B cell (primary cell): ENCODE results near the gene CDK6. TPM values are rescaled to one million over a fixed set of nuclear protein-coding genes. Genes with fewer than 3 reads are reported as not detected.

ENCODE experiments used
- ATAC-seq: fragments of 200-7000 bp; cut with Tn5 transposase; one replicate; pipeline ENCODE4 v1.10.0; 2021; ENCODE audit warnings: low read depth, mild to moderate bottlenecking, moderate number of reproducible peaks, moderate library complexity
- CTCF ChIA-PET: fragments of 350-600 bp; sonication (Branson Sonifier 250); formaldehyde crosslinking; loops from one replicate; lab custom pipeline; 2021; ENCODE audit warnings: antibody characterized with exemption, inconsistent platforms; lab: Charles Lee
- POLR2A ChIA-PET: fragments of 350-600 bp; sonication (Branson Sonifier 250); formaldehyde crosslinking; loops from one replicate; lab custom pipeline; 2021; ENCODE audit warnings: antibody characterized with exemption; lab: Charles Lee
- DNase-seq: peaks from one replicate; pipeline ENCODE4 v3.0.0; 2013
- H2AFZ ChIP-seq: 2 replicates; pipeline ENCODE4 v1.6.1; 2012; ENCODE audit warnings: mild to moderate bottlenecking, low read depth, low read length; ENCODE audit not compliant: insufficient read depth, poor library complexity, severe bottlenecking
- H3K27ac ChIP-seq, 2 donors: 1 replicate in 1 of 2; 2 replicates in 1 of 2; pipeline ENCODE4 v1.5.1; 2012 to 2013; ENCODE audit warnings: low read length in 2 of 2, mild to moderate bottlenecking in 2 of 2, moderate library complexity in 1 of 2
- H3K27me3 ChIP-seq, 4 experiments: fragments of 200-600 bp in 1 of 4; sonication (generic) in 1 of 4; replicated peaks in 1 of 4; 1 replicate in 2 of 4; 2 replicates in 2 of 4; pipeline versions ENCODE4 v1.6.1 to v1.7.0; 2013 to 2016; ENCODE audit warnings: low read length in 3 of 4, mild to moderate bottlenecking in 2 of 4, mixed read lengths in 1 of 4, moderate library complexity in 1 of 4; ENCODE audit not compliant: insufficient read depth in 4 of 4, control insufficient read depth in 3 of 4; ENCODE audit errors: control extremely low read depth in 1 of 4
- H3K36me3 ChIP-seq, 2 experiments: replicated peaks in 1 of 2; 1 replicate in 1 of 2; 2 replicates in 1 of 2; pipeline versions ENCODE4 v1.6.1 to v1.7.1; 2013; ENCODE audit warnings: low read length in 1 of 2; ENCODE audit not compliant: insufficient read depth in 2 of 2, control insufficient read depth in 1 of 2; ENCODE audit errors: control extremely low read depth in 1 of 2, extremely low read depth in 1 of 2
- H3K4me1 ChIP-seq, 2 donors: fragments of 200-600 bp in 1 of 2; sonication (generic) in 1 of 2; 1 replicate in 1 of 2; 2 replicates in 1 of 2; pipeline versions ENCODE4 v1.5.1 to v1.6.1; 2013 to 2017; ENCODE audit warnings: low read length in 2 of 2; ENCODE audit not compliant: control insufficient read depth in 2 of 2, insufficient read depth in 2 of 2
- H3K4me2 ChIP-seq: replicated peaks from 2 replicates; pipeline ENCODE3; 2012; ENCODE audit warnings: mild to moderate bottlenecking, low read depth, low read length; ENCODE audit not compliant: poor library complexity, severe bottlenecking
- H3K4me3 ChIP-seq, 5 experiments: fragments of 200-600 bp in 1 of 5; sonication (generic) in 1 of 5; 1 replicate in 3 of 5; 2 replicates in 2 of 5; pipeline versions ENCODE4 v1.5.1 to v1.7.0; 2011 to 2016; ENCODE audit warnings: low read length in 4 of 5, mild to moderate bottlenecking in 4 of 5, low read depth in 2 of 5, control low read depth in 1 of 5, moderate library complexity in 1 of 5; ENCODE audit not compliant: insufficient read depth in 1 of 5; ENCODE audit errors: control extremely low read depth in 1 of 5, extremely low read depth in 1 of 5
- H3K79me2 ChIP-seq: fragments of 200-600 bp; sonication (generic); one replicate; pipeline ENCODE4 v1.6.0; 2016; ENCODE audit warnings: low read length; ENCODE audit not compliant: control insufficient read depth, insufficient read depth
- H3K9ac ChIP-seq: fragments of 200-600 bp; sonication (generic); 2 replicates; pipeline ENCODE4 v1.6.1; 2017; ENCODE audit warnings: mild to moderate bottlenecking, low read length, moderate library complexity
- H3K9me3 ChIP-seq, 3 donors: one replicate each; pipeline versions ENCODE4 v1.6.1 to v1.7.1; 2013; ENCODE audit warnings: low read length in 2 of 3; ENCODE audit not compliant: control insufficient read depth in 2 of 3, insufficient read depth in 1 of 3; ENCODE audit errors: control extremely low read depth in 1 of 3
- H4K20me1 ChIP-seq: 2 replicates; pipeline ENCODE4 v1.6.0; 2012; ENCODE audit warnings: mild to moderate bottlenecking, low read length; ENCODE audit not compliant: insufficient read depth, control insufficient read depth, poor library complexity, severe bottlenecking
- H3K27ac Mint-ChIP-seq: one replicate; pipeline ENCODE4 v1.8.0; 2021; ENCODE audit warnings: mixed read lengths
- H3K27me3 Mint-ChIP-seq: one replicate; pipeline ENCODE4 v1.8.0; 2021; ENCODE audit warnings: mixed read lengths
- H3K4me1 Mint-ChIP-seq: one replicate; pipeline ENCODE4 v1.8.0; 2021; ENCODE audit warnings: mixed read lengths
- H3K4me3 Mint-ChIP-seq: one replicate; pipeline ENCODE4 v1.8.0; 2021; ENCODE audit warnings: mixed read lengths
- H3K9me3 Mint-ChIP-seq: one replicate; pipeline ENCODE4 v1.8.0; 2022; ENCODE audit warnings: mixed read lengths; ENCODE audit not compliant: insufficient read depth
- EZH2 ChIP-seq: IDR thresholded peaks from 2 replicates; pipeline ENCODE4 v1.6.1; 2012; ENCODE audit warnings: borderline replicate concordance, low read depth, mild to moderate bottlenecking, moderate library complexity, low read length; ENCODE audit not compliant: insufficient read depth, poor library complexity, severe bottlenecking
- WGBS: methylation state at CpG from one replicate; pipeline ENCODE4 v1.1.5; 2013; ENCODE audit warnings: missing lambda C conversion rate; ENCODE audit not compliant: insufficient coverage; 5-methylcytosine and 5-hydroxymethylcytosine counted together
- intact Hi-C: fragments of 100-400 bp; cut with micrococcal nuclease; formaldehyde crosslinking; loops from one replicate; pipeline ENCODE4 v1.10.0; 2022
- polyA plus RNA-seq: library from polyadenylated mRNA; depleted of rRNA; stranded (reverse); fragments of >200 nt; gene quantifications from 2 replicates; pipeline ENCODE4 v1.2.3, GENCODE V29; 2012
- total RNA-seq, 2 donors: library from RNA; stranded (reverse); fragments of 120-200 nt in 1 of 2; gene quantifications; 1 replicate in 1 of 2; 2 replicates in 1 of 2; pipeline versions ENCODE4 v1.2.3 to v1.2.4, GENCODE V29; 2013 to 2022
- TF ChIP-seq, protein P1 (sequence below): fragments of 200-600 bp; IDR thresholded peaks from one replicate; pipeline ENCODE4 v1.8.0; 2022; ENCODE audit warnings: antibody characterized with exemption, mild to moderate bottlenecking

The CDK6 gene
- total and polyA plus RNA-seq, 2 donors (not counting 1 experiment from before 2014, with no cell fraction given), result 3.0 to 14.6 TPM

DNA sequence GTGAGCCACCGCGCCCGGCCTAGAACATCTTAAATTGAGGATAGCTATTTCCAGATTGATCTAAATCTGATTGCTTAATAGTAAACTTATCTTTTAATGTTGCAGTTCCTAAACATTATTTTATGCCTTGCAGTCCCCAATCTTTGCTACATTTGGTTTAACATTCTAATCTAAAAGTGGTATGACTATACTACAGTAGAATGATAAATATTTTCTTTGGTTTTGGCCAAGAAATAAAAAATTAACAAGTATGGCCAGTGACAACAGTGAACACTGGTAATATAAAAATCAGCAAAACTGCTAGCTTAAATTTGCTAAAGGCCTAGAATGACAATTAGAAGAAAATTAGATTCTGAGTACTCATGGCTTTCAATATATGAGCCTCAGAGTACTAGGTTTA, 73.5 kb downstream of the CDK6 start:
- no peak for DNase-seq
- Histone ChIP-seq H2AFZ (no peak overlapping the region), H3K79me2 (peaks cover 14% of the 10 kb centered on the region), H4K20me1 (no peaks in the 10 kb centered on the region), H3K27ac (no peak overlapping the region), H3K9me3 (no peaks in the 10 kb centered on the region), H3K27me3 (no peaks in the 10 kb centered on the region), H3K9ac (no peak overlapping the region), H3K4me3 (no peak overlapping the region), H3K4me2 (no peak overlapping the region), H3K4me1 (no peaks in the 10 kb centered on the region), H3K36me3 (peaks cover 0 to 1% of the 10 kb centered on the region in 2 experiments)
- H3K4me3 Mint-ChIP-seq, result no peak overlapping the region
- H3K9me3 Mint-ChIP-seq, result no peaks in the 10 kb centered on the region
- no peak for ATAC-seq
- no CpG with 5 or more reads among the region's 3 CpGs for WGBS
- intact Hi-C loops, result no loop called here
- H3K27me3 Mint-ChIP-seq, result no peaks in the 10 kb centered on the region
- no peak overlapping the region for H3K27ac Mint-ChIP-seq
- H3K4me1 Mint-ChIP-seq, result peaks cover 8% of the 10 kb centered on the region
- ChIA-PET POLR2A (no interaction called here), CTCF (no interaction called here)
- TF ChIP-seq, protein P1, sequence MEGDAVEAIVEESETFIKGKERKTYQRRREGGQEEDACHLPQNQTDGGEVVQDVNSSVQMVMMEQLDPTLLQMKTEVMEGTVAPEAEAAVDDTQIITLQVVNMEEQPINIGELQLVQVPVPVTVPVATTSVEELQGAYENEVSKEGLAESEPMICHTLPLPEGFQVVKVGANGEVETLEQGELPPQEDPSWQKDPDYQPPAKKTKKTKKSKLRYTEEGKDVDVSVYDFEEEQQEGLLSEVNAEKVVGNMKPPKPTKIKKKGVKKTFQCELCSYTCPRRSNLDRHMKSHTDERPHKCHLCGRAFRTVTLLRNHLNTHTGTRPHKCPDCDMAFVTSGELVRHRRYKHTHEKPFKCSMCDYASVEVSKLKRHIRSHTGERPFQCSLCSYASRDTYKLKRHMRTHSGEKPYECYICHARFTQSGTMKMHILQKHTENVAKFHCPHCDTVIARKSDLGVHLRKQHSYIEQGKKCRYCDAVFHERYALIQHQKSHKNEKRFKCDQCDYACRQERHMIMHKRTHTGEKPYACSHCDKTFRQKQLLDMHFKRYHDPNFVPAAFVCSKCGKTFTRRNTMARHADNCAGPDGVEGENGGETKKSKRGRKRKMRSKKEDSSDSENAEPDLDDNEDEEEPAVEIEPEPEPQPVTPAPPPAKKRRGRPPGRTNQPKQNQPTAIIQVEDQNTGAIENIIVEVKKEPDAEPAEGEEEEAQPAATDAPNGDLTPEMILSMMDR, result no peak
- no peak for TF ChIP-seq EZH2

DNA sequence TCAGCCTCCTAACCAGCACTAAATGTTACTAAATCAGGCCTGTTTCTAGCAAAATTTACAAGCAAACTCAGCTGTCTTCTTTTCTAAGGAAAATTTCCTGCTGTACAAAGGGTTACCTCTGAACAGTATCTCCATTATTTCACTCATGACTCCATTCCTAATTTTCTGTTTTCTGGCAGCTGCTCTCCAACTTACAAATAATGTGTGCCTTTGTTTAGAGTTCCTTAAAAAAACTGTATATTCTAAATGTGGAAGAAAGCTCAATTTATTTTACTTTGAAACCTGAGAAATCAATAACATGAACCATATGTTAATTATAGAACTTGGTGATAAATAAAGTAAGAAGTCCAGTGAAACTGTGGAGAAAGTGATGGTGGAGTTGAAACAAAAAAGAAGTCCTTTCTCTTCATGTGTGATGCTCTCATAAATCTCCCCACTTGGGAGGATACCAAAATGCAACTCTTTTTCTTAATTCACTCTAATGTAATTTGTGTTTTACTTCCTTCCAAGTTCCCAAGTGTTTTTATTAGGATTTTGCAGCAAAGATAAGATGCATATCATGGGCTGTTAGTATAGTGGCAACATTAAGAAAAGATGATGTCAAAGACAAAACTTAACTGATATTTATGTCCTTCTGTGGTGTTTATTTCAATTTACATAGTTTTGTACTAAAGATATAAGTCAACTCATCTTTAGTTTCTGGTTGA, 74.8 kb downstream of the CDK6 start:
- H3K4me1 Mint-ChIP-seq, result peaks cover 16% of the 10 kb centered on the region
- H3K4me3 Mint-ChIP-seq, result no peak overlapping the region
- no peaks in the 10 kb centered on the region for H3K27me3 ChIP-seq
- H3K27me3 Mint-ChIP-seq, result no peaks in the 10 kb centered on the region
- H3K9me3 ChIP-seq, result no peaks in the 10 kb centered on the region
- no peak overlapping the region for H2AFZ ChIP-seq
- H3K36me3 ChIP-seq, result no peaks in the 10 kb centered on the region
- peaks cover 4% of the 10 kb centered on the region for H3K79me2 ChIP-seq
- no peaks in the 10 kb centered on the region for H3K4me1 ChIP-seq
- no peak overlapping the region for H3K4me2 ChIP-seq
- intact Hi-C loops, result no loop called here
- H3K9me3 Mint-ChIP-seq, result peaks cover 4% of the 10 kb centered on the region
- H3K9ac ChIP-seq, result no peak overlapping the region
- ChIA-PET CTCF (no interaction called here), POLR2A (no interaction called here)
- no peak for ATAC-seq
- TF ChIP-seq, protein P1, result no peak
- no peak for TF ChIP-seq EZH2
- no peak overlapping the region for H3K4me3 ChIP-seq
- no peak overlapping the region for H3K27ac ChIP-seq
- no peak overlapping the region for H3K27ac Mint-ChIP-seq
- H4K20me1 ChIP-seq, result no peaks in the 10 kb centered on the region
- DNase-seq, result no peak
